Loucy (cell line): Measurements from ENCODE around the gene RAF1.

Experiments
- CTCF ChIP-seq: fragments of 200-600 bp; sonication (generic); conservative IDR thresholded peaks from 2 replicates; pipeline ENCODE4 v1.5.1; 2014; ENCODE audit warnings: mild to moderate bottlenecking, antibody characterized with exemption, low read length
- EZH2phosphoT487 ChIP-seq: fragments of 200-600 bp; IDR thresholded peaks from 2 replicates; pipeline ENCODE4 v1.6.1; 2018; ENCODE audit warnings: antibody characterized with exemption, mild to moderate bottlenecking, moderate library complexity, borderline replicate concordance

- no peak for TF ChIP-seq CTCF
- TF ChIP-seq EZH2phosphoT487, result no peak
Observed at GRCh38 chr3:12624056-12624455, 39.9 kb downstream of the RAF1 start.
